ENCODE results near the gene KLF6. TPM values are rescaled to one million over a fixed set of nuclear protein-coding genes. Genes with fewer than 3 reads are reported as not detected.

The KLF6 gene
- total RNA-seq, 3 donors from 2014 or later: 270 to 371 (median 331) TPM

- intact Hi-C loops (cut with DNase I, micrococcal nuclease): no loop called here
- ATAC-seq: no peak
- H3K4me1 ChIP-seq (ENCODE audit: low read depth): no peaks in the 10 kb centered on the region
- TF ChIP-seq CTCF (IDR thresholded peaks at IDR 0.05): no peak
- no peak for DNase-seq
- H3K36me3 ChIP-seq (ENCODE audit: low read depth): no peaks in the 10 kb centered on the region
- no peaks in the 10 kb centered on the region for H3K9me3 ChIP-seq
- H3K4me3 ChIP-seq: no peak overlapping the region
Observed at GRCh38 chr10:3728563-3728962, 56.4 kb downstream of the KLF6 start.

- Histone ChIP-seq H3K4me1 (ENCODE audit: low read depth) (no peaks in the 10 kb centered on the region), H3K9me3 (no peaks in the 10 kb centered on the region), H3K4me3 (no peak overlapping the region), H3K36me3 (ENCODE audit: low read depth) (no peaks in the 10 kb centered on the region)
- intact Hi-C loops (cut with DNase I, micrococcal nuclease): no loop called here
- TF ChIP-seq CTCF (IDR thresholded peaks at IDR 0.05): no peak
- ATAC-seq: no peak
- no peak for DNase-seq
Observed at GRCh38 chr10:3727268-3727667, 57.7 kb downstream of the KLF6 start.

Measured in mucosa of descending colon (tissue), 3 donors.